Uterus (tissue), 2 donors: ENCODE measurements around the gene LRRC4C.

ENCODE experiments used
- POLR2A ChIP-seq, 2 donors: fragments of 450-650 bp; IDR thresholded peaks; one replicate each; pipeline ENCODE4 v1.6.1; 2016; ENCODE audit warnings: antibody characterized with exemption in 2 of 2, mild to moderate bottlenecking in 1 of 2, moderate library complexity in 1 of 2
- TF ChIP-seq, protein P1 (sequence below), 4 experiments: fragments of 200-600 bp in 2 of 4; fragments of 450-650 bp in 2 of 4; sonication (generic) in 2 of 4; IDR thresholded peaks; one replicate each; pipeline ENCODE4 v1.5.1; 2016 to 2019; ENCODE audit warnings: antibody characterized with exemption in 4 of 4, mild to moderate bottlenecking in 2 of 4, moderate library complexity in 1 of 4

DNA sequence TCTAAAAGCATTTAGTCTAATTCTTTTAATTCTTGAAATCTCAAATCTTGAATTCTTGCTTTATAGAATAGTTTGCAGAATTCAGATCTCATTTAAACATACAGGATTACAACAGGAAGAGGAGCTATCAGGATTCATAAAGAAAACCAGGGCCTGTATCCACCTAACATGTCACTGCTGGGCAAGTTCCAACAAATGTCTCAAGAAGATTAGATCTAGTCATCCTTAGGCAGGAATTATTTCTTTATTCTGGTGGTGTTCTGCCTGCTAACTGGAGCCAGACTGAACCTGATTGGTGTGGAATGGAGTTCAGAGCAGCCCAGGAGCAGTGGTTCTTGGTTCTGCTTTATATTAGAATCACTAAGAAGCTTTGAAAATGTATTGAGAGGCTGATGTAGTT is 500.7 kb downstream of the LRRC4C start:
- TF ChIP-seq, protein P1, sequence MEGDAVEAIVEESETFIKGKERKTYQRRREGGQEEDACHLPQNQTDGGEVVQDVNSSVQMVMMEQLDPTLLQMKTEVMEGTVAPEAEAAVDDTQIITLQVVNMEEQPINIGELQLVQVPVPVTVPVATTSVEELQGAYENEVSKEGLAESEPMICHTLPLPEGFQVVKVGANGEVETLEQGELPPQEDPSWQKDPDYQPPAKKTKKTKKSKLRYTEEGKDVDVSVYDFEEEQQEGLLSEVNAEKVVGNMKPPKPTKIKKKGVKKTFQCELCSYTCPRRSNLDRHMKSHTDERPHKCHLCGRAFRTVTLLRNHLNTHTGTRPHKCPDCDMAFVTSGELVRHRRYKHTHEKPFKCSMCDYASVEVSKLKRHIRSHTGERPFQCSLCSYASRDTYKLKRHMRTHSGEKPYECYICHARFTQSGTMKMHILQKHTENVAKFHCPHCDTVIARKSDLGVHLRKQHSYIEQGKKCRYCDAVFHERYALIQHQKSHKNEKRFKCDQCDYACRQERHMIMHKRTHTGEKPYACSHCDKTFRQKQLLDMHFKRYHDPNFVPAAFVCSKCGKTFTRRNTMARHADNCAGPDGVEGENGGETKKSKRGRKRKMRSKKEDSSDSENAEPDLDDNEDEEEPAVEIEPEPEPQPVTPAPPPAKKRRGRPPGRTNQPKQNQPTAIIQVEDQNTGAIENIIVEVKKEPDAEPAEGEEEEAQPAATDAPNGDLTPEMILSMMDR (IDR thresholded peaks at IDR 0.05): no peak
- no peak for TF ChIP-seq POLR2A (IDR thresholded peaks at IDR 0.05)
